K562 (cell line): Measurements from ENCODE around the gene UVRAG. TPM values are rescaled to one million over a fixed set of nuclear protein-coding genes. Genes with fewer than 3 reads are reported as not detected.
A peak's percentile ranks its signal among the peaks of the same experiment; 100 is the strongest.

ENCODE experiments used
- E2F6 ChIP-seq, 2 experiments: IDR thresholded peaks; 2 replicates each; pipeline ENCODE4 v1.6.1; 2011; ENCODE audit warnings: borderline replicate concordance in 1 of 2, control low read depth in 1 of 2, low read depth in 1 of 2, low read length in 1 of 2, mild to moderate bottlenecking in 1 of 2, mixed read lengths in 1 of 2, moderate library complexity in 1 of 2; ENCODE audit not compliant: insufficient read depth in 1 of 2, insufficient read length in 1 of 2, poor library complexity in 1 of 2, severe bottlenecking in 1 of 2; ENCODE audit errors: extremely low read depth in 1 of 2
- ELF4 ChIP-seq: fragments of 450-650 bp; formaldehyde crosslinking; IDR thresholded peaks from 2 replicates; pipeline ENCODE4 v1.4.0; 2022; ENCODE audit warnings: missing genetic modification characterization
- JUN ChIP-seq, 2 experiments: sonication (generic) in 1 of 2; formaldehyde crosslinking in 1 of 2; IDR thresholded peaks; 2 replicates each; pipeline versions ENCODE4 v1.6.1 to v1.8.0; 2012 to 2022; ENCODE audit warnings: borderline replicate concordance in 2 of 2, mild to moderate bottlenecking in 2 of 2, improper control_type of control experiment in 1 of 2, low read depth in 1 of 2, low read length in 1 of 2, missing genetic modification reagents in 1 of 2
- MGA ChIP-seq: fragments of 450-650 bp; IDR thresholded peaks from 2 replicates; pipeline ENCODE4 v1.6.1; 2016; ENCODE audit warnings: mild to moderate bottlenecking, moderate library complexity
- NFYB ChIP-seq: IDR thresholded peaks from 2 replicates; pipeline ENCODE4 v1.6.1; 2011; ENCODE audit warnings: mild to moderate bottlenecking, moderate library complexity; ENCODE audit not compliant: insufficient read length; ENCODE audit errors: extremely low read depth
- POLR3A ChIP-seq: IDR thresholded peaks from 2 replicates; pipeline ENCODE4 v1.6.1; 2011; ENCODE audit warnings: borderline replicate concordance, mild to moderate bottlenecking, moderate library complexity; ENCODE audit not compliant: insufficient read length, insufficient read depth; ENCODE audit errors: extremely low read depth
- SMARCA4 ChIP-seq: fragments of 450-650 bp; IDR thresholded peaks from 2 replicates; pipeline ENCODE4 v1.6.1; 2016
- SOX6 ChIP-seq: fragments of 450-650 bp; IDR thresholded peaks from 2 replicates; pipeline ENCODE4 v1.6.1; 2014; ENCODE audit warnings: mild to moderate bottlenecking
- SP2 ChIP-seq: IDR thresholded peaks from 2 replicates; pipeline ENCODE4 v1.6.1; 2011; ENCODE audit warnings: mild to moderate bottlenecking, low read depth, low read length, moderate library complexity; ENCODE audit not compliant: poor library complexity, severe bottlenecking; ENCODE audit errors: extremely low read depth
- THRB ChIP-seq: fragments of 450-650 bp; formaldehyde crosslinking; conservative IDR thresholded peaks from 2 replicates; pipeline ENCODE4 v1.4.0; 2022; ENCODE audit warnings: mild to moderate bottlenecking, missing genetic modification characterization
- ZBTB7A ChIP-seq: IDR thresholded peaks from 2 replicates; pipeline ENCODE4 v1.6.1; 2011; ENCODE audit warnings: low read depth, mild to moderate bottlenecking, low read length, moderate library complexity, borderline replicate concordance; ENCODE audit not compliant: control insufficient read depth
- ZNF431 ChIP-seq: sonication (generic); formaldehyde crosslinking; IDR thresholded peaks from 2 replicates; pipeline ENCODE4 v1.8.0; 2022; ENCODE audit warnings: mild to moderate bottlenecking, missing genetic modification reagents
- polyA plus RNA-seq, 8 experiments: library from polyadenylated mRNA; depleted of rRNA in 4 of 8; stranded (reverse) in 5 of 8; unstranded in 3 of 8; fragments of >200 nt; fragmentation: Nextera tagmentation in 2 of 8; fragmentation: Illumina TruSeq in 1 of 8; extraction: Ambion mirVana in 2 of 8; extraction: Trizol in 1 of 8; gene quantifications; 2 replicates each; pipeline versions ENCODE4 v1.2.1 to v1.2.3, GENCODE V29; 2011 to 2014; ENCODE audit warnings: inconsistent platforms in 1 of 8, missing spikeins in 1 of 8
- total RNA-seq, 7 experiments: library from RNA; depleted of rRNA in 6 of 7; stranded (reverse); fragments of >200 nt in 6 of 7; fragmentation: Illumina TruSeq in 2 of 7; extraction: Trizol in 2 of 7; gene quantifications; 2 replicates each; pipeline versions ENCODE4 v1.2.1 to v1.2.3, GENCODE V29; 2011 to 2021; ENCODE audit warnings: low replicate concordance in 1 of 7

The UVRAG gene
- total and polyA plus RNA-seq, 9 of the 15 experiments (the other 6 are each of a cell fraction or from before 2014, with no cell fraction given), result 3.1 to 17.8 (median 12.4) TPM

- TF ChIP-seq ELF4 (CRISPR knock-in tag), result no peak
- TF ChIP-seq ZNF431, result no peak
- no peak for TF ChIP-seq SMARCA4
- TF ChIP-seq ZBTB7A, result peak; percentile 20; the same call in 1 of the 2 replicates
- peak; percentile 60; the same call in 1 of the 2 replicates for TF ChIP-seq JUN (IDR thresholded peaks at IDR 0.05; ENCODE audit: borderline replicate concordance, low read depth, low read length)
- peak; percentile 60; the same call in 1 of the 2 replicates for TF ChIP-seq JUN (CRISPR knock-in tag; IDR thresholded peaks at IDR 0.05; ENCODE audit: borderline replicate concordance)
- no peak for TF ChIP-seq SOX6
- no peak for TF ChIP-seq POLR3A
- no peak for TF ChIP-seq THRB (CRISPR knock-in tag)
- no peak for TF ChIP-seq NFYB
- TF ChIP-seq E2F6 (IDR thresholded peaks at IDR 0.05; ENCODE audit: borderline replicate concordance in 1 of 2, extremely low read depth in 1 of 2, insufficient read depth in 1 of 2, insufficient read length in 1 of 2, low read depth in 1 of 2, low read length in 1 of 2, poor library complexity in 1 of 2, severe bottlenecking in 1 of 2), result peak; percentile 94 to 96
- TF ChIP-seq SP2, result no peak
- TF ChIP-seq MGA, result peak; percentile 87
These were observed 337.2 kb downstream of the UVRAG start (continued) for GRCh38 chr11:76152086-76152681.
